Neural cell (in vitro differentiated cells): Measurements from ENCODE around the gene MACROH2A1. TPM values are rescaled to one million over a fixed set of nuclear protein-coding genes. Genes with fewer than 3 reads are reported as not detected.

Source experiments
- H2AFZ ChIP-seq: fragments of 200-600, 300-800 bp; sonication (generic), shearing (Covaris generic); 2 replicates; pipeline ENCODE4 v1.6.0; 2014; ENCODE audit warnings: low read depth, mild to moderate bottlenecking, antibody characterized with exemption, low read length, moderate library complexity
- H3F3A ChIP-seq: fragments of 200-600 bp; shearing (Covaris generic); 2 replicates; pipeline ENCODE4 v1.6.1; 2016; ENCODE audit warnings: mild to moderate bottlenecking, moderate library complexity, mixed read lengths, antibody characterized with exemption, low read length; ENCODE audit not compliant: insufficient read depth, poor library complexity, severe bottlenecking
- H3K27ac ChIP-seq: fragments of 200-600, 300-800 bp; sonication (generic), shearing (Covaris generic); 2 replicates; pipeline ENCODE4 v1.5.1; 2014; ENCODE audit warnings: mild to moderate bottlenecking, low read length, moderate library complexity
- H3K27me3 ChIP-seq: fragments of 300-800, 200-600 bp; sonication (generic), shearing (Covaris generic); 2 replicates; pipeline ENCODE4 v1.6.0; 2014; ENCODE audit warnings: mild to moderate bottlenecking, low read depth, low read length, moderate library complexity; ENCODE audit not compliant: insufficient read depth
- H3K36me3 ChIP-seq: fragments of 300-800, 200-600 bp; sonication (generic), shearing (Covaris generic); 2 replicates; pipeline ENCODE4 v1.5.1; 2014; ENCODE audit warnings: mild to moderate bottlenecking, antibody characterized with exemption, low read length, moderate library complexity; ENCODE audit not compliant: insufficient read depth
- H3K4me2 ChIP-seq: fragments of 300-800, 200-600 bp; sonication (generic), shearing (Covaris generic); 2 replicates; pipeline ENCODE4 v1.6.0; 2014; ENCODE audit warnings: mild to moderate bottlenecking, low read length
- H3K4me3 ChIP-seq: fragments of 300-800, 200-600 bp; sonication (generic), shearing (Covaris generic); 2 replicates; pipeline ENCODE4 v1.5.1; 2014; ENCODE audit warnings: mild to moderate bottlenecking, low read length, moderate library complexity
- H3K79me2 ChIP-seq: fragments of 200-600 bp; shearing (Covaris generic); replicated peaks from 2 replicates; pipeline ENCODE4 v1.6.0; 2014; ENCODE audit warnings: mild to moderate bottlenecking, low read length, moderate library complexity; ENCODE audit not compliant: insufficient read depth
- H3K9ac ChIP-seq: fragments of 300-800, 200-600 bp; sonication (generic), shearing (Covaris generic); 2 replicates; pipeline ENCODE4 v1.6.1; 2016; ENCODE audit warnings: mild to moderate bottlenecking, low read length, mixed read lengths
- H3K9me2 ChIP-seq: fragments of 200-600 bp; shearing (Covaris generic); 2 replicates; pipeline ENCODE4 v1.6.1; 2016; ENCODE audit warnings: mild to moderate bottlenecking, low read length, mixed read lengths; ENCODE audit not compliant: insufficient read depth
- H3K9me3 ChIP-seq: fragments of 200-600, 300-800 bp; sonication (generic), shearing (Covaris generic); 2 replicates; pipeline ENCODE4 v1.6.1; 2016; ENCODE audit warnings: mild to moderate bottlenecking, mixed run types, low read length, moderate library complexity, mixed read lengths
- H4K20me1 ChIP-seq: fragments of 200-600 bp; shearing (Covaris generic); 2 replicates; pipeline ENCODE4 v1.6.1; 2016; ENCODE audit warnings: mild to moderate bottlenecking, mixed run types; ENCODE audit not compliant: insufficient read depth
- EP300 ChIP-seq: fragments of 450-650 bp; conservative IDR thresholded peaks from 2 replicates; pipeline ENCODE4 v1.6.1; 2014; ENCODE audit warnings: antibody characterized with exemption, mild to moderate bottlenecking, moderate library complexity; ENCODE audit not compliant: poor library complexity, severe bottlenecking
- EZH2 ChIP-seq: fragments of 200-600, 300-800 bp; shearing (Covaris generic), sonication (generic); IDR thresholded peaks from 2 replicates; pipeline ENCODE4 v1.6.1; 2014; ENCODE audit warnings: antibody characterized with exemption, low read length, borderline replicate concordance, mild to moderate bottlenecking; ENCODE audit not compliant: insufficient read depth, poor library complexity, severe bottlenecking
- MXI1 ChIP-seq: fragments of 450-650 bp; conservative IDR thresholded peaks from 2 replicates; pipeline ENCODE4 v1.6.1; 2014; ENCODE audit warnings: antibody characterized with exemption, mild to moderate bottlenecking; ENCODE audit not compliant: poor library complexity, severe bottlenecking
- POLR2AphosphoS5 ChIP-seq: IDR thresholded peaks from 2 replicates; pipeline ENCODE4 v1.6.1; 2012
- RAD21 ChIP-seq: fragments of 450-650 bp; conservative IDR thresholded peaks from 2 replicates; pipeline ENCODE4 v1.6.1; 2014; ENCODE audit warnings: antibody characterized with exemption, mild to moderate bottlenecking, moderate library complexity
- SMC3 ChIP-seq: fragments of 450-650 bp; conservative IDR thresholded peaks from 2 replicates; pipeline ENCODE4 v1.6.1; 2014; ENCODE audit warnings: antibody characterized with exemption, mild to moderate bottlenecking, moderate library complexity; ENCODE audit not compliant: poor library complexity
- TAF1 ChIP-seq: IDR thresholded peaks from 2 replicates; pipeline ENCODE4 v1.6.1; 2012; ENCODE audit warnings: low read depth
- polyA plus RNA-seq: library from polyadenylated mRNA; depleted of rRNA; stranded (reverse); fragments of >200 nt; gene quantifications from 2 replicates; pipeline ENCODE4 v1.2.3, GENCODE V29; 2014
- TF ChIP-seq, protein P1 (sequence below): fragments of 450-650 bp; IDR thresholded peaks from 2 replicates; pipeline ENCODE4 v1.5.1; 2014; ENCODE audit warnings: antibody characterized with exemption, mild to moderate bottlenecking, moderate library complexity; ENCODE audit not compliant: poor library complexity, severe bottlenecking
- TF ChIP-seq, protein P2 (sequence below): IDR thresholded peaks from 2 replicates; pipeline ENCODE4 v1.6.1; 2012; ENCODE audit warnings: borderline replicate concordance

Gene MACROH2A1
- polyA plus RNA-seq, 1 donor from 2014 or later = 351 TPM

DNA sequence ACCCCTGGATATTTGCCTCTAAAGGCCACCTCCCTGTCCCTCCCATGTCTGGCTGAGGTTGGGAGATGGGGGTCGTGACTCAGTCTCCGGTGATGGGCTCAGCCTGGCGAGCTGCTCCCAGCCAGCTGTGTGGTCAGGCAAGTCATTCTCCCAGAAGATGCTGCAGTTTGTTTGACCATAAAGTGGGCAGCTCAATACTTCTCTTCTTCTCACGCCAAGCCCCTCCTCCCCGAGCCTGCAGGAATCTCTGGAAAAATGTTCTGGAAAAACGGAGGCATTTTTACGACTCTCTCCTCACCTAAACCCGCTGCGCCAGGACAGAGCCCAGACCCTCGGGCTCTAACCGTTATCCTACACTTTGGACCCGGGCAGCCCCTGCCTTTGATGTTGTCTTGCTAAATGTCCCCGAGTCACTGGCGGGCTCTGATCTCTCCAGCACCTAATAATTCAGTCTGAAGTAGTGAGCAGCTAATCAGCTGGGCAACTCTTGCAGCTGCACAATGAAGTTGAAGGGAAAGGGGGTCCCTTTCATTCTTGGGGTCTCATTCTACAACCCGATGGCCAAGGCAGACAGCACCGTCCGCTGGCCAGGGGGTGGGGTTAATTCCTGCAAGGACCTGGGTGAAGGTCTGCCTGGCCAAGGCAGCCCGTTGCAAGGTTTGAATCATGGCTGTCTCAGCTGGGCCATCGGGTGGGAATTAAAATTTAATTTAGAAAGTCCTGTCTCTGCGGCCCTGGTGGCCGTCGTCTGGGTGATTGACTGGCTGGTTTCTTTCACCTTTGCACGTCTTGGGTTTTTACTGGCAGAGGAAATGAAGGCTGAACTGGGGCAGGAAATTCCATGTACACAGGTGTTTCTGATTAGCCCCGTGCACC, 35.8 kb upstream of the MACROH2A1 start:
- Histone ChIP-seq H3K36me3 (no peaks in the 10 kb centered on the region), H3K27me3 (no peaks in the 10 kb centered on the region), H4K20me1 (no peaks in the 10 kb centered on the region), H3K4me2 (no peak overlapping the region), H2AFZ (no peak overlapping the region), H3K9me3 (no peaks in the 10 kb centered on the region), H3K9me2 (no peaks in the 10 kb centered on the region), H3K9ac (no peak overlapping the region), H3K4me3 (no peak overlapping the region), H3K79me2 (no peaks in the 10 kb centered on the region), H3F3A (no peaks in the 10 kb centered on the region), H3K27ac (no peak overlapping the region)
- TF ChIP-seq EP300 (no peak), EZH2 (no peak), TAF1 (no peak), POLR2AphosphoS5 (no peak)
- TF ChIP-seq, protein P1, sequence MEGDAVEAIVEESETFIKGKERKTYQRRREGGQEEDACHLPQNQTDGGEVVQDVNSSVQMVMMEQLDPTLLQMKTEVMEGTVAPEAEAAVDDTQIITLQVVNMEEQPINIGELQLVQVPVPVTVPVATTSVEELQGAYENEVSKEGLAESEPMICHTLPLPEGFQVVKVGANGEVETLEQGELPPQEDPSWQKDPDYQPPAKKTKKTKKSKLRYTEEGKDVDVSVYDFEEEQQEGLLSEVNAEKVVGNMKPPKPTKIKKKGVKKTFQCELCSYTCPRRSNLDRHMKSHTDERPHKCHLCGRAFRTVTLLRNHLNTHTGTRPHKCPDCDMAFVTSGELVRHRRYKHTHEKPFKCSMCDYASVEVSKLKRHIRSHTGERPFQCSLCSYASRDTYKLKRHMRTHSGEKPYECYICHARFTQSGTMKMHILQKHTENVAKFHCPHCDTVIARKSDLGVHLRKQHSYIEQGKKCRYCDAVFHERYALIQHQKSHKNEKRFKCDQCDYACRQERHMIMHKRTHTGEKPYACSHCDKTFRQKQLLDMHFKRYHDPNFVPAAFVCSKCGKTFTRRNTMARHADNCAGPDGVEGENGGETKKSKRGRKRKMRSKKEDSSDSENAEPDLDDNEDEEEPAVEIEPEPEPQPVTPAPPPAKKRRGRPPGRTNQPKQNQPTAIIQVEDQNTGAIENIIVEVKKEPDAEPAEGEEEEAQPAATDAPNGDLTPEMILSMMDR = no peak
- TF ChIP-seq, protein P2, sequence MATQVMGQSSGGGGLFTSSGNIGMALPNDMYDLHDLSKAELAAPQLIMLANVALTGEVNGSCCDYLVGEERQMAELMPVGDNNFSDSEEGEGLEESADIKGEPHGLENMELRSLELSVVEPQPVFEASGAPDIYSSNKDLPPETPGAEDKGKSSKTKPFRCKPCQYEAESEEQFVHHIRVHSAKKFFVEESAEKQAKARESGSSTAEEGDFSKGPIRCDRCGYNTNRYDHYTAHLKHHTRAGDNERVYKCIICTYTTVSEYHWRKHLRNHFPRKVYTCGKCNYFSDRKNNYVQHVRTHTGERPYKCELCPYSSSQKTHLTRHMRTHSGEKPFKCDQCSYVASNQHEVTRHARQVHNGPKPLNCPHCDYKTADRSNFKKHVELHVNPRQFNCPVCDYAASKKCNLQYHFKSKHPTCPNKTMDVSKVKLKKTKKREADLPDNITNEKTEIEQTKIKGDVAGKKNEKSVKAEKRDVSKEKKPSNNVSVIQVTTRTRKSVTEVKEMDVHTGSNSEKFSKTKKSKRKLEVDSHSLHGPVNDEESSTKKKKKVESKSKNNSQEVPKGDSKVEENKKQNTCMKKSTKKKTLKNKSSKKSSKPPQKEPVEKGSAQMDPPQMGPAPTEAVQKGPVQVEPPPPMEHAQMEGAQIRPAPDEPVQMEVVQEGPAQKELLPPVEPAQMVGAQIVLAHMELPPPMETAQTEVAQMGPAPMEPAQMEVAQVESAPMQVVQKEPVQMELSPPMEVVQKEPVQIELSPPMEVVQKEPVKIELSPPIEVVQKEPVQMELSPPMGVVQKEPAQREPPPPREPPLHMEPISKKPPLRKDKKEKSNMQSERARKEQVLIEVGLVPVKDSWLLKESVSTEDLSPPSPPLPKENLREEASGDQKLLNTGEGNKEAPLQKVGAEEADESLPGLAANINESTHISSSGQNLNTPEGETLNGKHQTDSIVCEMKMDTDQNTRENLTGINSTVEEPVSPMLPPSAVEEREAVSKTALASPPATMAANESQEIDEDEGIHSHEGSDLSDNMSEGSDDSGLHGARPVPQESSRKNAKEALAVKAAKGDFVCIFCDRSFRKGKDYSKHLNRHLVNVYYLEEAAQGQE = no peak

DNA sequence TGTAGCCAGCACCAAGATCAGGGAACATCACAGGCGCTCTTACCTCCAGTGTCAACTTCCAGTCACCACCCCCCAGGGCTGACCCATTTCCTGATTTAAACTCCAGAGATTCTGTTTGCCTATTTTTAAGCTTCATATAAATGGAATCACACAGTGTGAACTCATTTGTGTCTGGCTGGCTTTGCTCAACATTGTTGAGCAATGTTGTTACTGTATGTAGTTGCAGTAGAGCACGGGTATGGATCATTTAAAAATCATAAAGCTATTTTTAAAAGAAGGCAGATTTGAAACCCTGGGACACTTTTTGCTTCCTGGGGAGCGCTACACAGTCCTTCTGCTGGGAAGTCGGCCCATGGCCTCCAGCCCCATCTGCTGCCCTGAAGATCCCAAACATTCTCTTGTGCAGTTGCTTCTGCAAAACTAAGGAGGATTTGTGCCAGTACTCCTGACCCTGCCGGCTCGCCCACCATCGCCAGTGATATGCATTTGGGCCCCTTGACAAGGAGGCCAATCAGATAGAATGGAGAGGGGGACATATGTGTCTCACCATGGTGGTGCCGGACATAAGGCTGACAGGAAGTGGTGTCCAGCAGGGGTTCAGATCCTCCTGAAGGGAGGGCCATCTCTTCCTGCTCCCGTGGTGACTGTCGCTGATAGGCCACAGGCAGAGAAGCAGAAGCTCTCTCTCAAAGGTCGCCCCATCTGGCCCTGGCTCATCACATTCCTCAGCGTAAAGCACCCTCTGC, 34.8 kb upstream of the MACROH2A1 start:
- Histone ChIP-seq H3K36me3 (no peaks in the 10 kb centered on the region), H3K79me2 (no peaks in the 10 kb centered on the region), H4K20me1 (no peaks in the 10 kb centered on the region), H3K9me2 (no peaks in the 10 kb centered on the region), H3K9me3 (no peaks in the 10 kb centered on the region), H3F3A (no peaks in the 10 kb centered on the region), H3K4me2 (no peak overlapping the region), H3K27me3 (no peaks in the 10 kb centered on the region), H2AFZ (no peak overlapping the region), H3K9ac (no peak overlapping the region), H3K4me3 (no peak overlapping the region), H3K27ac (no peak overlapping the region)
- TF ChIP-seq TAF1 = no peak
- TF ChIP-seq EP300 = no peak
- TF ChIP-seq, protein P1 = no peak
- TF ChIP-seq POLR2AphosphoS5 = no peak
- TF ChIP-seq MXI1 = no peak
- TF ChIP-seq EZH2 = no peak
- TF ChIP-seq SMC3 = no peak
- TF ChIP-seq, protein P2 = no peak
- no peak for TF ChIP-seq RAD21
